ENCODE results near the gene AFTPH. TPM values are rescaled to one million over a fixed set of nuclear protein-coding genes. Genes with fewer than 3 reads are reported as not detected.

Gene AFTPH
- total RNA-seq, 1 donor: 38.7 TPM

- DNase-seq (ENCODE audit: insufficient read length, low spot score, missing footprints): no peak
- Histone ChIP-seq H3K27me3 (ENCODE audit: insufficient read depth, low read length) (no peaks in the 10 kb centered on the region), H3K36me3 (ENCODE audit: insufficient read depth, low read length) (peaks cover 35% of the 10 kb centered on the region), H3K9me3 (ENCODE audit: low read depth, low read length) (no peaks in the 10 kb centered on the region), H3K4me1 (ENCODE audit: insufficient read depth, low read length) (no peaks in the 10 kb centered on the region), H3K4me3 (ENCODE audit: insufficient read depth, low read length) (no peak overlapping the region), H4K20me1 (ENCODE audit: insufficient read depth, low read length) (no peaks in the 10 kb centered on the region), H3K27ac (ENCODE audit: low read depth, low read length) (no peak overlapping the region), H3K79me2 (ENCODE audit: insufficient read depth, low read length) (no peaks in the 10 kb centered on the region), H3K4me2 (ENCODE audit: insufficient read depth, low read length) (no peak overlapping the region), H2AFZ (ENCODE audit: low read length) (no peak overlapping the region)
- TF ChIP-seq CTCF (IDR thresholded peaks at IDR 0.05; ENCODE audit: extremely low read depth, low read depth, low read length): no peak
Observed at GRCh38 chr2:64574871-64575270, 50.7 kb downstream of the AFTPH start.

GRCh38 chr2:64581018-64581417 is 56.9 kb downstream of the AFTPH start:
- Histone ChIP-seq H3K27ac (ENCODE audit: low read depth, low read length) (no peak overlapping the region), H3K79me2 (ENCODE audit: insufficient read depth, low read length) (no peaks in the 10 kb centered on the region), H3K36me3 (ENCODE audit: insufficient read depth, low read length) (peaks cover 18% of the 10 kb centered on the region), H3K9me3 (ENCODE audit: low read depth, low read length) (no peaks in the 10 kb centered on the region), H4K20me1 (ENCODE audit: insufficient read depth, low read length) (no peaks in the 10 kb centered on the region), H2AFZ (ENCODE audit: low read length) (no peak overlapping the region), H3K4me2 (ENCODE audit: insufficient read depth, low read length) (no peak overlapping the region), H3K4me3 (ENCODE audit: insufficient read depth, low read length) (no peak overlapping the region), H3K27me3 (ENCODE audit: insufficient read depth, low read length) (no peaks in the 10 kb centered on the region), H3K4me1 (ENCODE audit: insufficient read depth, low read length) (no peaks in the 10 kb centered on the region)
- DNase-seq (ENCODE audit: insufficient read length, low spot score, missing footprints): no peak
- no peak for TF ChIP-seq CTCF (IDR thresholded peaks at IDR 0.05; ENCODE audit: extremely low read depth, low read depth, low read length)

GRCh38 chr2:64581777-64582539 is 57.8 kb downstream of the AFTPH start:
- Histone ChIP-seq H3K4me3 (ENCODE audit: insufficient read depth, low read length) (no peak overlapping the region), H3K79me2 (ENCODE audit: insufficient read depth, low read length) (no peaks in the 10 kb centered on the region), H3K9me3 (ENCODE audit: low read depth, low read length) (no peaks in the 10 kb centered on the region), H3K4me2 (ENCODE audit: insufficient read depth, low read length) (no peak overlapping the region), H3K27ac (ENCODE audit: low read depth, low read length) (no peak overlapping the region), H3K4me1 (ENCODE audit: insufficient read depth, low read length) (no peaks in the 10 kb centered on the region), H2AFZ (ENCODE audit: low read length) (no peak overlapping the region), H4K20me1 (ENCODE audit: insufficient read depth, low read length) (no peaks in the 10 kb centered on the region), H3K27me3 (ENCODE audit: insufficient read depth, low read length) (no peaks in the 10 kb centered on the region), H3K36me3 (ENCODE audit: insufficient read depth, low read length) (peaks cover 23% of the 10 kb centered on the region)
- no peak for DNase-seq (ENCODE audit: insufficient read length, low spot score, missing footprints)
- TF ChIP-seq CTCF (IDR thresholded peaks at IDR 0.05; ENCODE audit: extremely low read depth, low read depth, low read length): no peak

GRCh38 chr2:64582774-64583340 is 58.7 kb downstream of the AFTPH start:
- H3K36me3 ChIP-seq (ENCODE audit: insufficient read depth, low read length): peaks cover 19% of the 10 kb centered on the region
- H3K9me3 ChIP-seq (ENCODE audit: low read depth, low read length): no peaks in the 10 kb centered on the region
- H3K27me3 ChIP-seq (ENCODE audit: insufficient read depth, low read length): no peaks in the 10 kb centered on the region
- no peaks in the 10 kb centered on the region for H3K79me2 ChIP-seq (ENCODE audit: insufficient read depth, low read length)
- no peak overlapping the region for H3K4me2 ChIP-seq (ENCODE audit: insufficient read depth, low read length)
- H2AFZ ChIP-seq (ENCODE audit: low read length): no peak overlapping the region
- TF ChIP-seq CTCF (IDR thresholded peaks at IDR 0.05; ENCODE audit: extremely low read depth, low read depth, low read length): no peak
- no peaks in the 10 kb centered on the region for H3K4me1 ChIP-seq (ENCODE audit: insufficient read depth, low read length)
- no peak overlapping the region for H3K4me3 ChIP-seq (ENCODE audit: insufficient read depth, low read length)
- no peak overlapping the region for H3K27ac ChIP-seq (ENCODE audit: low read depth, low read length)
- H4K20me1 ChIP-seq (ENCODE audit: insufficient read depth, low read length): no peaks in the 10 kb centered on the region
- DNase-seq (ENCODE audit: insufficient read length, low spot score, missing footprints): no peak
